ENCODE measurements around the gene ENDOD1. TPM values are rescaled to one million over a fixed set of nuclear protein-coding genes. Genes with fewer than 3 reads are reported as not detected.
A peak's percentile ranks its signal among the peaks of the same experiment; 100 is the strongest.

Gene ENDOD1
- total RNA-seq, 1 donor from 2014 or later, result 12.3 TPM

DNA sequence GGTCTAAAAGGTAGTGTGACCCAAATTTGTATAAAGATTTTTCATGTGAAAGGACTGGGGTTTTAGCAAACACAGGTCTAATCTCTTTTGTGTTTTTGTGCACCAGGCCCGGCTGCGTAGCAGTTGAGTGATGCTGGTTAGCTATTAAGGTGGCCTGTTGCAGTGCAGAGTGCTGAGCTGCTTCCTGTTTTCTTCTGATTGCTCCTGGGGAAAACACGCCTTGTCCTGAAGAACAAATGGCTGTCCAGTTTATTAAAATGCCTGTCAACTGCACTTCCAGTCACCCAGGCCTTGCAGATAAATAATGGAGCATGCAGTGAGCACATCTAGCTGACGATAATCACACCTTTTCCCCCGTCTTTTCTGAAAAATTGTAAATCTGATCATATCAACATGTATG lies 21.1 kb upstream of the ENDOD1 start:
- TF ChIP-seq, protein P1, sequence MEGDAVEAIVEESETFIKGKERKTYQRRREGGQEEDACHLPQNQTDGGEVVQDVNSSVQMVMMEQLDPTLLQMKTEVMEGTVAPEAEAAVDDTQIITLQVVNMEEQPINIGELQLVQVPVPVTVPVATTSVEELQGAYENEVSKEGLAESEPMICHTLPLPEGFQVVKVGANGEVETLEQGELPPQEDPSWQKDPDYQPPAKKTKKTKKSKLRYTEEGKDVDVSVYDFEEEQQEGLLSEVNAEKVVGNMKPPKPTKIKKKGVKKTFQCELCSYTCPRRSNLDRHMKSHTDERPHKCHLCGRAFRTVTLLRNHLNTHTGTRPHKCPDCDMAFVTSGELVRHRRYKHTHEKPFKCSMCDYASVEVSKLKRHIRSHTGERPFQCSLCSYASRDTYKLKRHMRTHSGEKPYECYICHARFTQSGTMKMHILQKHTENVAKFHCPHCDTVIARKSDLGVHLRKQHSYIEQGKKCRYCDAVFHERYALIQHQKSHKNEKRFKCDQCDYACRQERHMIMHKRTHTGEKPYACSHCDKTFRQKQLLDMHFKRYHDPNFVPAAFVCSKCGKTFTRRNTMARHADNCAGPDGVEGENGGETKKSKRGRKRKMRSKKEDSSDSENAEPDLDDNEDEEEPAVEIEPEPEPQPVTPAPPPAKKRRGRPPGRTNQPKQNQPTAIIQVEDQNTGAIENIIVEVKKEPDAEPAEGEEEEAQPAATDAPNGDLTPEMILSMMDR (conservative IDR thresholded peaks at IDR 0.05), result no peak
- H3K4me1 Mint-ChIP-seq, result peaks cover 37% of the 10 kb centered on the region
- peaks cover 8% of the 10 kb centered on the region for H3K36me3 Mint-ChIP-seq (ENCODE audit: low read depth)
- H3K27ac Mint-ChIP-seq (ENCODE audit: unreplicated experiment), result peak overlapping the region; percentile 98
- H3K4me3 Mint-ChIP-seq, result peak overlapping the region; percentile 98
- no peaks in the 10 kb centered on the region for H3K9me3 Mint-ChIP-seq
- peak; percentile 45 for DNase-seq (ENCODE audit: low read depth, low spot score)
- H3K27me3 Mint-ChIP-seq (ENCODE audit: low read depth), result no peaks in the 10 kb centered on the region

DNA sequence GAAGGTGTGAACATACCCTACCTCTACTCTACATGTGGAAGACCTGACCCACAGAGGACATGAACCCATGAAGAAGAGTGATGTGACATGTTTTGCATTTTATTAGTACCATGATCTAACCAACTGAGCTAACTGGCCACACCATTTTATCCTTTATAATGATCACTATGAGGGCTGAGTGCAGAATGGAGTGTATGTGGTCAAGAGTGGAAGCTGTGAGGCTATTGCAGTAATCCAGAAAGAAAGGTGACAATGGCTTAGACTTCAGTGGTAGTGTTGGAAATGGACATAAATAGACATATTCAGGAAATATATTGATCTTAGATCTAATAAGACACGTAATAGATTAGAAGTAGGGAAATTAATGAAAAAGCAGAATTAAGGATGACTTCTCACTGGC lies 19.2 kb upstream of the ENDOD1 start:
- H3K4me3 Mint-ChIP-seq, result peak overlapping the region; percentile 50
- TF ChIP-seq, protein P1 (conservative IDR thresholded peaks at IDR 0.05), result no peak
- peaks cover 29% of the 10 kb centered on the region for H3K4me1 Mint-ChIP-seq
- no peaks in the 10 kb centered on the region for H3K9me3 Mint-ChIP-seq
- no peak overlapping the region for H3K27ac Mint-ChIP-seq (ENCODE audit: unreplicated experiment)
- H3K27me3 Mint-ChIP-seq (ENCODE audit: low read depth), result no peaks in the 10 kb centered on the region
- H3K36me3 Mint-ChIP-seq (ENCODE audit: low read depth), result peaks cover 8% of the 10 kb centered on the region
- DNase-seq (ENCODE audit: low read depth, low spot score), result no peak

DNA sequence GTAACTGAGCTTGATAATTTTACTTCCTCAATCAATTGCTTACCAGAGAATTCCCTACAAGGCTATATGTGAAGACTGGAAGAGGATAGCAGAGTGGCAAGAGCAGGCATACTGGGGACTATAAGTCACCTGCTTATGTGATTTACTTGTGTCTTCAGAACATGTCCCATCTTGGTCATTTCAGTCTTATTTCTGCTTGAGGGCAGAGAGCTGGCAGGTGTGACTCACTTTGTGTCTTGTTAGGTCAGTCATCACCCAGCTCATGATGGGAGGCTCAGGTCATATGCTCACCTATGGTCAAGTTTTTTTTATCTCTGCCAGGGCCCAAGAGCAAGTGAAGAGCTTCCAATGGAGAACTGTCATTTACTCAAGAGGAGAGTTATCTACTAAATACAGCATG lies 16.7 kb upstream of the ENDOD1 start:
- Mint-ChIP-seq H3K4me3 (no peak overlapping the region), H3K36me3 (ENCODE audit: low read depth) (peaks cover 8% of the 10 kb centered on the region), H3K9me3 (no peaks in the 10 kb centered on the region), H3K4me1 (peaks cover 21% of the 10 kb centered on the region), H3K27ac (ENCODE audit: unreplicated experiment) (no peak overlapping the region), H3K27me3 (ENCODE audit: low read depth) (no peaks in the 10 kb centered on the region)
- TF ChIP-seq, protein P1 (conservative IDR thresholded peaks at IDR 0.05), result no peak
- DNase-seq (ENCODE audit: low read depth, low spot score), result no peak

DNA sequence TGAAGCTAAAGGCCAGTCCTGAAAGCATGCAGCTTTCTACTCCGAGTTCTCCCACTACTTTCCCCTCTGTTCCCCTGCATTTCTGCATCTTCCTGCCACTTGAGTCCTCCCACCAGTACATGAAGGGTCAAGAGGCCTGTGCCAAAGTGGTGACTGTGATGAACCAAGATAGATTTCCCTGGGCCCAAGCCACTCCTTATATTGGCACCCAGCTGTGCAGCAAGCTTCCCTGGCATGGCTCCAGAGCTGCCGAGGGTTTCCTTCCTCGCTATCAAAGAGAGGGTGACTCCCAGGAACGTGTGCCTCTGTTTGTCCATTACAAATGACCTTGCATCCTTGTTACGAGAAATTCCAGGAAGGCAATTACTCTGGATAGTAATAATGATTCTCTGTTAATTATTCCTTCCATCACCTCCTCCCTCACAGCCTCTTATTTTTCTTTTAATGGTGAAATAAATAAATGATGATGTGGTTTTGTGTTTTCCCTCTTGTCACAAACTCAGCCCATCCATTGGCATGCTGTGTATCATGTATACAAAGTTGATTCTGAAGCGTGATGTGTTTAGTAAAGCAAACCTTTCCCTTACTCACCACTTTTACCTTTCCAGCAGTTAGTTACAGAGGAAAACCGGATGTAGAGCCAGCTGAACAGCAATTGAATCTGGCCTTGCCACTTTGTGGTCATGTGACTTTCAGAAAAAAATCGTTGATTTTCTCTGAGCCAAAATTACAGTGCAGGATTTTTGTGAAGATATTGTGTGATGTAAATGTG lies 14.7 kb upstream of the ENDOD1 start:
- Mint-ChIP-seq H3K4me1 (peaks cover 6% of the 10 kb centered on the region), H3K27me3 (ENCODE audit: low read depth) (no peaks in the 10 kb centered on the region), H3K4me3 (no peak overlapping the region), H3K27ac (ENCODE audit: unreplicated experiment) (no peak overlapping the region), H3K36me3 (ENCODE audit: low read depth) (peaks cover 6% of the 10 kb centered on the region), H3K9me3 (no peaks in the 10 kb centered on the region)
- DNase-seq (ENCODE audit: low read depth, low spot score), result no peak
- TF ChIP-seq, protein P1 (conservative IDR thresholded peaks at IDR 0.05), result no peak

DNA sequence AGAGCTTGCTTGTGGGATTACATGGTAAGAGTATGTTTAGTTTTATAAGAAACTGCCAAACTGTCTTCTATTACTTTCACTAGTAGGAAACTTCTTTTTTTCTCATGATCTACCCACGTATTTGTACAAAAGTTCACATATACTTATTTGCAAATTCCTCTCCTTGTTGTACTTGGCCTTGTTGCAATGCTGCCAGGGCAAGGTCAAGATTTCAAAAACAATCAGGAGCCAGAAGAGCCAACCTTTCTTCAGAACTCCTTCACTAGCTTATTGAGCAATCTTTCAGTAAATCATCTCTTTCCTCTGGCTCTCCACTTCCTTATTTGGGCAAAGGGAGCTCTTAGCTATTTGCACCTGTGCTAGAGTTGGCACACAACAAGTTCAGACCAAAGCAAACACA lies 13.2 kb upstream of the ENDOD1 start:
- no peaks in the 10 kb centered on the region for H3K9me3 Mint-ChIP-seq
- TF ChIP-seq, protein P1 (conservative IDR thresholded peaks at IDR 0.05), result no peak
- no peak overlapping the region for H3K27ac Mint-ChIP-seq (ENCODE audit: unreplicated experiment)
- no peaks in the 10 kb centered on the region for H3K27me3 Mint-ChIP-seq (ENCODE audit: low read depth)
- no peaks in the 10 kb centered on the region for H3K36me3 Mint-ChIP-seq (ENCODE audit: low read depth)
- no peak for DNase-seq (ENCODE audit: low read depth, low spot score)
- H3K4me1 Mint-ChIP-seq, result peaks cover 5% of the 10 kb centered on the region
- H3K4me3 Mint-ChIP-seq, result no peak overlapping the region
